NCI-H82 treated with DMSO at 0.1 percent for 48 hours (cell line): ENCODE results near the gene TWIST2.

ENCODE experiments used
- DNase-seq: peaks from one replicate; lab custom pipeline; 2025; ENCODE audit not compliant: unreplicated experiment; lab: John Stamatoyannopoulos, UW

TWIST2 gene

DNA sequence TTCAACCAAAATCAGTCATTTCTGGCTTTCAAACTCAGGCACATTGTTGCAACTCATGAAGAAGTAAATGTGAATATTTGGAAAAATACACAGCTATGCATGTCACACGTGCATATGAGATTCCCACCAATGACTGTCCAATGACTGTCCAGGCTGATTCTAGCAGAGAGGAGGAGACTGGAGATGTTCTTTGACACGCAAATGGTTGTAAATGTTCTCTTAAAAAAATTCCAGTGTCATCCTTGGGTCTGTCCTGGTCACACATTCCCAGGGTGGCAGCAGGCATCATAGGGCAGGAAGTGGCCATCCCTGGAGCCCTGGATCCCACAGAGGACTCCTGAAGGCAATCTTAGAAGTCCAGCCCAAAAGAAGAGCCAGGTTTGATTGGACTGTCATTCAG is 40.9 kb downstream of the TWIST2 start:
- DNase-seq: no peak

DNA sequence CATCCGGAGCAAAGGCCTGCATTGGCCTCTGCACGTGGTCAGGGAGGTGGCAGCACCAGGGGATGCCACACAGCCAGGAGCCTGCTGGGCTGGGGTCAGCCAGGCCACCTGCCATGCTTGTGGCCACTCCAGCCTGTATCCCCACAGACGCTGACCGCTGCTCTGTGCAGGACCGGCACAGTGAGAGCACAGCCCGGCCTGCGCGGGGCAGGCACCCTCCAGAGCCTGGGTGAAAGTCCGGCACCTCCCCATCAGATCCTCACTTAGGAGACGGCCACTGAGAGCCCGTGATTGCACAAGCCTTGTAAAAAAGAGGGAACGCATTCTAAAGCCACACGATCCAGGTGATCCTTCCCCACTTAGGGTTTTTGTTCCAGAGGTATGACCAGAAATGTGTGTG is 42.2 kb downstream of the TWIST2 start:
- DNase-seq: no peak

DNA sequence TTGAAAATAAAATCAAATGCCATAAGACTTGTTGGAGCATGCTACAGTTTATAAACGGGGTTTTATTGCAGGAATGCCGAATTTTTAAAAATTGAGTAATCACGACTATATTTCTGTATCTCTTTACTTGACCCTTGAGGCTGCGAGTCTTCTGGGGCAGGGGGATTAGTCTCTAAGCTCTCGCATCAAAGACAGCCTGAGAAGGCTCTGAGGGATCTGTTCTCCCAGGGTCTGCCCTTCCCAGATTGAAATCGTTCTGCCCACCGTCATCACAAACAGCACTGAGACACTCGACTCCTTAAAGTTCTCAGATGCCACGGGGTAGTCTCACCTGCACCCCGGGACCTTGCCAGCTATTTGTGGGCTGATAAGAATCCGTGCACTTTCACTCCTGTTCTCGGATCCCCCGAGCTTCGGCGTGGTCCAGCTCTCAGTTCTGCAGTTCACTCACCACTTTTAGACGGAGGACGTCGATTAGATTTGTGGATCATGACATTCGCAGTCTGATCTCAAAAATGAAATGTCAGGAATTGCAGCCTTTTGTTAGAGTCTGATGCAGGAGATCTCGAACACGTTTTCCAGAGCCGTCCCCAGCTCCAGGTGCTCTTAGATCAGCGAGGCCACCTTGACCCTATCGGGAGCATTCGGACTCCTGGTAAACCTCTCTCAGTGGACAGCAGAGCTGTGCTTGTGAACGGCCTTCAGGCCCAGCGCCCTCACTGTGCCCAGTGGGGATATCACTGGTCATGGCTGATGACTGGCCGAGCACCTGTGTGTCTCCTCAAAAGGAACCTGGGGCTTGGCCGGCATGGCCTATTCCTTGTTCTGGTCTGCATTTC is 43.0 kb downstream of the TWIST2 start:
- no peak for DNase-seq

DNA sequence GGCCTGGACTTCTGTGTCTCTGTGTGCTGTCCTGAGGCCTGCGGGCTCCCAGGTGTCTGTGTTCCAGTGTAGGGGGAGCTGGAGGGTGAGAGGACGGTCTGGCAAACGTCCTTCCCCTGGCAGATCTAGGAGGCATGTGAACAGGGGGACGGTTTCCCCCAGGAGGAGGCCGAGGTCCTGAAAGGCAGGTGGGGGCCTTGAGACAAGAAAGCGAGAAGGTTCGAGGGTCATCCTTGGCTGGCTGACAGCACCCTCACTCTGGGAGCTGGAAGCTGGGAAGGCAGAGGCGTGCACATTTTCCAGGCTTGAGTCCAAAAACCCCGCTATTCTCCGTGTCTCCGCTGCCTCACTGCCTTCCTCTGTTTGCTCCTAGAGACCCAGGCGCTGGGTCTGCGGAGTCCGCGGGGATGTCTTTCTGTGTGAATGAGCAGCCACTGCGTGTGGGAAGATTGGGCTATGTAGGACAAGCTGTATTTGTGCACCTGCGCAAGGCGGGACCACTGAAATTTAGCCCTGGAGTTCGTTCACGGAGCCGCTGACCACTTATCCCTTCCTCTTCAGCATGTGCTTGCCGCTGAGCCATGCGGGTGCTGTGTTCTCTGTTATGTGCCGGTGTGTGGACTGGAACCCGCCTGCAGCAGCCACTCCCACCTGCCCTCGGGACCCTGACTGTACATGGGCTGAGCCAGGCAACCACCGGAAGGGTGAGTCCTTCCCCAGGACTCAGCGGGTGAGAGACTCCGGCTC is 43.7 kb downstream of the TWIST2 start:
- DNase-seq: no peak

DNA sequence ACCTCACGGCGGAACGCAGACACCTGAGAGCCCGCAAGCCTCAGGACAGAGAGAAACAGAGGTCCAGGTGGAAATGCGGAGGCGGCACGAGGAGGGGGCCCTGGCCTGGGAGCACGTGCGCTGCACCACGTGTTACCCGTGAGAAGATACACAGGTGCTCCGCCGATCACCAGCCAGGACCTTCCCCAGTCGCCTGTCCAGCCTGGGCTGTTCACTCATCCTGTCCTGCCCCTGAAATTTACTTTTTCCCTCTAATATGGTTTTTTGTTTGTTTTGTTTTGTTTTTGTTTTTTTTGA is 44.3 kb downstream of the TWIST2 start:
- no peak for DNase-seq

DNA sequence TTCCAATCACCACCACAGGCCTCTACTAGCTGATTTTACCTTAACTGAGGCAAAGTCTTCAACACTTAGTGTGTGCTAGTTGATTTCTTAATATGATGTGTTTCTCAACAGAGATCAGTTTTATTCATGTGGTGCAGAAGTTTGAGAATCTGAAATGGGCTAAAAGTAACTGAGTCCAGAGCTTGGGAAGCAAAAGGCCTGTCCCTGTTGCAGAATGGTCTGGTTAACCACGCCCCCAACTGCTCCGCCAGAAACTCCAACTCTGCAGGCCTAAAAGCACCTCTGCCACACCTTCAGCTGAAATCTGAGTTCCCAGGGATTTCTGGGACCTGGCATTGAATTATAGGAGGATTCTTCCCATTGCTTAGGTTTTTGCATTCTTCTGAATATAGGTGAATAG is 44.9 kb downstream of the TWIST2 start:
- DNase-seq: no peak

DNA sequence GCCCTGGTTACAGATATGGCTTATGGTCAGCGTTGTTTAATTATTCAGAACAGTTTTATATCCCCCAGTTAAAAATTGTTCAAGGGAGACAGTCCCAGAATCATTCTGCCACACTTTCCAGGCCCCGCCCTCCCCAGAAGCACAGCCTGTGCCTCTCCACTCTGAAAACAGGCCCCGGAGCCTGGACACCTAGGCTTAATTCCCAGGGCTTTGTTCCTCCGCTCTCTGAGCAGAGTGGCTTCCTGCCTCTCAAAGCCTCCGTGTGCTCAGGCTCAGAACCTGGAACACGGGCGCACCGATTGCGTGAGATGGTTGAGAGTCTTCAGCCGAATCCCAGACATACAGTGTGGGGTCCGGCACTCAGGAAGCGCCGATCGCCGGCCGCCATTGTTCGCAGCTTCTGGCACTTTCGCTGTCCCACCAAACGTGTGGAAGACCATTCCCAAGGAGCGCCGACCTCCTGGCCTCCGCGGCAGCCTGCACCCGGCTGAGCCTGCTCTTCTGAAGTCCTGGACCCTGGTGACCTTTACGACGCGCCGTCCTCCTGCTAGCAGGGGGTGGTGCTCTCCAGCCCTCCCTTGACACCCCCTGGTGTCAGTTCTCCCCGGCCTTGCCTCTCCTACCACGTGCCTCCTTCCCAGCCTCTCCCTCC is 45.6 kb downstream of the TWIST2 start:
- DNase-seq: no peak

DNA sequence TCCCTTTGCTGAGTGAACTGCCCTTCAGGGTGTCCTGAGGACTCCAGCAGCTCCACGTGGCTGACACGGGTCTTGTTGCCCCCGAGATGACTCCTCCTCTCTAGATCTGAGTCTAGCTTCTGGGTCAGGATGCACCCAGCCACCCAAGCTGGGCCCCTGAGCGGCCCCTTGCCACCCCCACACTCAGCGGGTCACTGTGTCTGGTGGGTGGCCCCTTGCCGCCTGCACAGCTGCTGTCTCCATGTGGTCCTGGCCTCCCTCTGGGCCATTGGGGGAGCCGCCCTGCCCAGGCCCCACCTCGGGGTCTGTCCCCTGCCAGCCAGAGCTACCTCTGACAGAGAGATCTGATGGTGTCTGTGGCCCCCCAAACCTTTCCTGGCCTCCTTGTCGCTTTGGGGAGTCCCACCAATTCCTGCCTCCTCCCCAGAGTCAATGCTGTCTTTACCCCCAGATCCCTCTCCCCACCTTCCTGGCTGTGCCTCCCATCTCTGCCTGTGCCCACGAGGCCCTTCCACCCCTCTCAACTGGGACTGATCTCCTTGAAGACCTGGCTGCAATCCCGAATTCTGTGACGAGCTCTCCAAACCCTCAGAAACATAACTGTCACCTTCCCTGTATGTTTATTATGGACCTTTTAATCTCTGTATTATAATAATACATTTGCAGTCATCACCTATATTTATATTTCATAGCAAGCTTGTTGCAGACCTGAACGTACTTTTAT is 46.5 kb downstream of the TWIST2 start:
- DNase-seq: no peak

DNA sequence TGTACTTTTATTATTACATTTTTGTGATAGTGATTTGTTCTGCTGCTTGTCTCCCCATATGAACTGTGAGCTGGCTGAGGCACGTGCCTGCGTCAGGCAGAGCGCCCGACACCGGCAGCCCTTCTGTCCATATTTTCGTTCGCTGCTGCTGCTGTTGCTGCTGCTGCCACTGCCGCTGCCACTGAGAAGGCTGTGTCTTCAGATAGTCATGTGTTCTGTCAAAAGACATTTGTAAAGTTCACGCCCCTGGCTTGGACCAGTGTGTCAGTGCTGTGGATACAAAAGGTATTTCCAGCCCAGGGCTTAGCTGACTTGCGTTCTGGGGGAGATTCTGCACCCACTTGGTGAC is 47.0 kb downstream of the TWIST2 start:
- DNase-seq: no peak

DNA sequence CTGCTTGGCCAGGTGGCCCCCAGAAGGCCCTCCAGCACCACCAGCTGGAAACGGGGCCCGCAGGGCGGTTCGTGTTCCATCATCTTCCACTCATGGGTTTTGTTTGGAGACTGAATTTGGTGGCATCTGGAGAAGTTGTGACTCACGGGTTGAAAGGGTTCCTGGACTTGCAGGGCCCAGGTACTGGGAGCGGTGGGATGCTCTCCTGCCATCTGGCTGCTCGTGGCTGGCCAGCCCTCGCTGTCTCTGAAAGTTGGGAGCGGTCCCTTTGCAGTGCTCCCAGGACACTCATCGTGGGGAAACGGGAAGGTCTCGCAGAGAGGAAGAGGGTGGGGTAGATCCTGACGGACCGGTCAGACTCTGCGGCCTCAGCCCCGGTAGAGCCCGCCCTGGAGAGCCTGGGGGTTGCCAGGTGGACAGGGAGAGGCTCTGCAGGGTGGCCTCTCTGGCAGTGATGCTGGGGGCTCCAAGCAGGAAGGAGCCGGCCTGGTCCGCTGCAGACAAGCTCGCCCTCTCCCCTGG is 47.5 kb downstream of the TWIST2 start:
- no peak for DNase-seq

DNA sequence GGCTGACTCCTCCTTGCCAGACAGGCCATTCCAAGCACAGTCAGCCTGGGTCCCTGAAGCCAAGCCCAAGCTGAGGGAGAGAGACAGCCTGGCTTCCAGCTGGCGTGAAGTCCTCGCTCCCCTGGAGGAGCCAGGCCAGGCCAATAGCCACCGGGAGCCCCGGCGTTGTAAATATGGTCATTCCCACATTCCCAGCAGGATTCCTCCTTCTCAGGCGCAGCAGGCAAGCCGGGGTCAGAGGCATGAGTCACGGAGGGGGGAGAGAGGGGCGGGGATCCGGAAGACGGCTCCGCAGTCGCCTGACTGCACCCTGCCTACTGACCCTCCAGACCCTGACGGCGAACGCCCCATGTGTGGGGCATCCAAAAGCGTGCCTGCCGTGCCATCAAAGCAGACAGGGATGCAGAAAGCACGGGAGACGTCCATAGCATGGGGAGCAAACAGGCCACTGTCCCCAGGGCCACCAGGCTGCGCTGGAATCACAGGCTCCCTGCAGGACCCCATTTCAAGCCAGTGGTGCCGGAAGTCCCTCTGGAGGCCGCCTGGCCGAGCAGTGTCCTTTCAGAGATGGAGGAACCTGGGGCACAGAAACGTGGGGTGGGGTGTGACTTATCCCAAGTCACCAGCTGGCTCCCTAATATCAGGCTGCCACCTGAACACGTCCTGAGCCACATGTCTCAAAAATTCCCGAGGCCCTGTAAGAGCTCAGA is 48.2 kb downstream of the TWIST2 start:
- no peak for DNase-seq

DNA sequence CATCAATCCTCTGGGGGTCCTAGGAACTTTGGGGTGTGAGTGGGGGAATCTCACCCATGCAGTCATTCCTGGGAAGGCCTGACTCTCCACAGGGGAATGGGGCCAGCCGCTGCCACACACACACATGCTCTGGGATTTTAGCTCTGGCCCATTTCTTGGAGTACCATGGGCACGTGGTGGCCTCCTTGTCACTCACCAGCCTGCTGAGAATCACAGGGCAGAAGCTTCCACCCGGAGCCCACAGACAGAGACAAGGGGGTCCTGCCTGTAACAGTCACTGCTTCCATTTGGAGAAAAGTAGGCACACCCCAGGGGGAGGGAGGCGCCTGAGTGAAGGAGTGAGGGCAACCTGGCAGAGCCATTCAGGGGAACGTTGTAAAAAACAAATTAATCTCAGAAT is 48.8 kb downstream of the TWIST2 start:
- no peak for DNase-seq

DNA sequence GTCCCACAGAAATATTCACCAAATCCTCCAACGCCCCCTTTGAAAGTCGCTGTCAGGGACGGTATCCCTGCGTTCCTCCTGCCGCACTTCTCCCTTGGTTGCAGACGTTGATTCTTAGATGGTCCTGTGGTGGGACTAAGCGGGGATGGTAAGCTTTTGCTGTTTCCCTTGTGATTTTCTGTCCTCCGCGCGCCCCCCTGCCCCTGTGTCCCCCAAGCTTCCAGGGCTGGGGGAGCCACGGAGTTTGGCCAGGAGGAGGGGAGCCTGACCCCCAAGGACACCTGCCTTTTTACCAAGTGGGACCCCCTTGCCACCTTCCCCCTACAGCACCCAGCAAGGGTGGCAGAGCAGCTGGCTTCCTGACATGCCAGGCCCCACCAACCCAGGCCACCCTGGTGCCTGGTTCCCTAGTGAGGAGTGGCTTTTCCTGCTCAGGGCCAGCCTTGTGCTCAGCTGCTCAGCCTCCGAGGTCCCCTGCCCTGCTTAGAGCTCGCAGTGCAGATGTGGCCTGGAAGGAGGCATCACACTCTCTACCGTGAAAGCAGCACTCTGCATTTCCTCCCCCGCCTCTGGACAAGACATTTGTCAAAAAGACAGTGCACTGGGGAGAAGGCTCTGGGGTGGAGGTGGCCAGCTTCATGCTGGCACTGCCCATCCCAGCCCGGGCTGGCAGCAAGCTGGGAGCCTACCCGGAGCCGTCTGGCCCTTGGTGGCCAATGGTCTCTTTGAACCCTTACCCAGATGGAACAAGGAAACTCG is 49.4 kb downstream of the TWIST2 start:
- no peak for DNase-seq

DNA sequence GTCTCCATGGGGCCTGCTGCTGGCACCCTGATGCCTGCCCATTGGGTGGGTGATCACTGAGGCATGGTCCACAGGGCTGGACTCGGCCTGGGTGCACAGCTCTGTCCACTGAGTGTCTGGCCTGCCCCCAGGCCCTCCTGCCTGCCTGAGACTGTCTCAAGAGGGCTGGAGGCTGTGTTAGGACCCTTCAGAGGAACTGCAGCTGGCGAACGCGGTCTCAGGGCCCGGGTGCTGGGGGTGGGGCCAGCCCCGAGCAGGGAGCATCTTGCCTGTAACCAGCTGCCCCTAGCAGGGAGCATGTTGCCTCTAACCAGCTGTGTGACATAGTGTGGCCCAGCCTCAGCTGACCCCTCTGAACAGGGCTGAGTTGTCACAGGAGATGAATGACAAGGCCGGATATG is 50.0 kb downstream of the TWIST2 start:
- DNase-seq: no peak

DNA sequence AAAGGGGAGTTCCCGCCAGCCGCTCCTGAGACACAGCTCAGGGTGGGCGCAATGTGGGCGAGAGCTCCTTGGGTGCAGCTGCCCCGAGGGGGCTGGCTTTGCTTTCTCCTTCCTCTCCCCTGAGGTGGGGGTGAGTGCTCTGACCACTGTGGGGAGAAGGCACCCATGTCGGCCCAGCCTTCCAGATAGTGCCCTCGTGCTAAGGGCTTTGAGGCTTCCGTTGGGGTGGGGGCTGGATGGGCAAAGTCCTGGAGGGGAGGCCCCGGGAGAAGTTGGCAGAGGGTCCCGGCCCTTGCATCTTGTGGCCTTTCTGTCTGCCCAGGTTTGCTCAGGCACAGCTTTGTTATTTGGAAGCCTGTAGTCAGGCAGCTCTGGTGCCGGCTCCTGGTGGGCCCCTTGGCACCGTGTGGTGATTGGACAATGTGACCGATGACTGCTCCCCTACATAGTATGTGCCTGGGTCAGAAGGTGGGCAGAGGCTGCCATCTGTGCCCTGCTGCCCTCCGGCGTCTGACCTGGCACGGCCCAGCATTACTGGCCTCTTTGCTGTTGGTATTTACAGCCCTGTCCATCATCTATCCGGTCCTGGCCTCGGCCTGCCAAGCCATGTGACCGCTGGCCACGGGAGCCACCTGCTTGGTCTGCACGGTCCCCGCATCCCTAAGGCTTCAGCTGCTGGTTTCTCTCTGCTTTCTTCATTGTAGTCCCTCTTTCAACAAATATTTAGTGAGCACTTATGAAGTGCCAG is 50.8 kb downstream of the TWIST2 start:
- DNase-seq: no peak

DNA sequence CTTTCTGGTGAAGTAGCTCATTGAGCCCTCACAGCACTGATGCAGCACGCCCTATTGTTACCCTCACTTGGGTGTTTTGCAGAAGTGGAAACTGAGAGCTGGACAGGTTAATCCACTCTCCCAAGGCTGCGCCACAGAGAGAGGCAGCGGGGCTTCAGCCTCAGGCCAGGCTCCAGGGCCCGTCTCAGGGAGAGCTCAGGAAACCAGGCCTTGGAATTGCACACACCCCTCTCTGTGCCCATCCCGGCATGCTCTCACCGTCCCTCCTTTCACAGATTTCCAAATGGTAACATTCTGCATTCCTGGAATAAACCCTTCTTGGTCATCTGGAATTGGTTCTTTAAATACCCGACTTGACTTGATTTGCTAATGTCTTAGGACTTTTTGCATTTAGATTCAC is 51.5 kb downstream of the TWIST2 start:
- DNase-seq: no peak

DNA sequence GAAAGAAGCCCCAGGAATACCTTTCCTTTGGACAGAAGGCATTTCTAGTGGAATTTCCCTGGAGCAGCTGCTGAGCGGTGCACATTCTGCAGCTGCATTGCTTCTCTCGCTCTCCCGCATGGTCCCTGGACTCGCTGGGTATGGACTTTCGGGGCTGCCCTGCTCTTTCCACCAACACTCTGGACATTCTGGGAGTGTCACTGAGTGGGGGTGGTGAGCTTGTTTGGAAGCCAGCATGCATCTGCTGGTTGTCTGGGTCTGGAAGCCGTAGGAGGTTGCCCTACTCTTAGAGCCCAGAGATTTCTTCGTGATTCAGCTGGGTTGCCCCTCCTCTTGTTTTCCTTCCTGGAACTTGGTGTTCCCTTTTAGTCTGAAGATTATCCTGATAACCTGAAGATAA is 52.6 kb downstream of the TWIST2 start:
- no peak for DNase-seq

DNA sequence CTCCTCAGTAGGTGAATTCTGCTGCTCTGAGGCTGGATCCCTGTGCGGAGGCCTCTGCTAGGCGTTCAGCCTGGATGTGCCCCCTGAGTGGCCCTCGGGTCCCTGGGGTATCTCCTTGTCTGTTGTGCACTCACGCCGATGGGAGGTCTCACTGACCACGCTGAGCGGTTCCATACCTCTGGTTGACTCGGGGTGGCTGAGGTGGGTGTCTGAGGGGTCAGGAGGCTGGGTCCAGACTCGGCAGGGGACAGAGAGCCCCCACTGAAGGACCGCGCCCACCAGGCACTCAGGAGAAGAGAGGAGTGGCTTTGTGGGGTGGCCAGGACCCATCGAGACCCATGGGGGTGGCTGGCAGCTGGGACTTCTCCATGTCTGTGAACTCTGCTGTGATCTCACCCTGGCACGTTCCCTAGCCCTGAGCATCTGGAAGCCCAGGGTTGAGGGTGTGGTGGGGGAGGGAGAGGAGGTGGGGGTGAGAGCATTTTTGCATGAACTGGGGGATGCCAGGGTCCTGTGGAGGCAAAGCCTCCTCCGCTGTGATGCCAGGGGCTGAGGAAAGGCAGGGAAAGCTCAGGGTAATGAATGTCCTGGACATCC is 53.7 kb downstream of the TWIST2 start:
- no peak for DNase-seq

DNA sequence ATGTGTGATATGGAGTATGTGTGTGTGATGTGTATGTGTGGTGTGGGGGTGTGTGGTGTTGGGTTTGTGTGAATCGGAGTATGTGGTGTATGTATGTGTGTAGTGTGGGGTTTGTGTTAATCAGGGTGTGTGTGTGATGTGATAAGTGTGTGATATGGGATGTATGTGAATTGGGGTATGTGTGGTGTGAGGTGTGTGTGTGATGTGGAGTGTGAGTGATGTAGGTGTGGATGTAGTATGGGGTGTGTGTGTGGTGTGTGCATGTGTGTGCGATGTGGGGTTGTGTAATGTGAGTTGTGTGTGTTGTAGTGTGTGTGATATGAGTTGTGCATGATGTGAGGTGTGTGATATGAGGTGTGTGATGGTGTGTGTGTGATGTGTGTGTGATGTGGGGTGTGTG is 54.4 kb downstream of the TWIST2 start:
- no peak for DNase-seq
